ENCODE measurements around the gene S100PBP.

DNA sequence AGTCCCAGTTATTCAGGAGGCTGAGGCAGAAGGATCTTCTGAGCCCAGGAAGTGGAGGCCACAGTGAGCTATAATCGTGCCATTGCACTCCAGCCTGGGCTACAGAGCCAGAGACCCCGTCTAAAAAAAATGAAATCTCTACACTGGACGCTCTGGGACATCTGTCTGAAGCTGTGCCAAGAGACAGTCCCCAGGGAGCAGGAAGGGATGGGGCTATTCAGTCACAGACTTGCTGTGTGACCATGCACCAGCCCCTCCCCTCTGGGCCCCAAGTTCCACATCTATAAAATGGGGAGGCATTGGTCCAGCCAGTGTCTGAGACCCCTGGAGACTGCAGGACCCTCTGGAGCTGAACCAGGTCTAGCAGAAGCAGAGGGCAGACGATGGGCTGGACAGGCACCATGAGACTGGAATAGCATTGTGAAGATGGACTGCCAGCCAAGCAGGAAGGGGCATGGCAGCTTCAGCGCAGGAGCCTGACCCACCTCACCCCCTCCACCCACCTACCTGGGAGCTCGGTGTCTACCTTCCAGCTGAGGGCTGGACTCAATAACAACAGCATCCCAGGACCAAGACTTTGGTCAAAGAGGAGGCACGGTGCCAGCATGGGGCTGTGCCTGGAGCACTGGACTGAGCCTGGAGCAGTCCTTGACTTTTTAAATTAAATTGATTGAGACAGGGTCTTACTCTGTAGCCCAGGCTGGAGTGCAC, 82.3 kb downstream of the S100PBP start:
- TF ChIP-seq, protein P1, sequence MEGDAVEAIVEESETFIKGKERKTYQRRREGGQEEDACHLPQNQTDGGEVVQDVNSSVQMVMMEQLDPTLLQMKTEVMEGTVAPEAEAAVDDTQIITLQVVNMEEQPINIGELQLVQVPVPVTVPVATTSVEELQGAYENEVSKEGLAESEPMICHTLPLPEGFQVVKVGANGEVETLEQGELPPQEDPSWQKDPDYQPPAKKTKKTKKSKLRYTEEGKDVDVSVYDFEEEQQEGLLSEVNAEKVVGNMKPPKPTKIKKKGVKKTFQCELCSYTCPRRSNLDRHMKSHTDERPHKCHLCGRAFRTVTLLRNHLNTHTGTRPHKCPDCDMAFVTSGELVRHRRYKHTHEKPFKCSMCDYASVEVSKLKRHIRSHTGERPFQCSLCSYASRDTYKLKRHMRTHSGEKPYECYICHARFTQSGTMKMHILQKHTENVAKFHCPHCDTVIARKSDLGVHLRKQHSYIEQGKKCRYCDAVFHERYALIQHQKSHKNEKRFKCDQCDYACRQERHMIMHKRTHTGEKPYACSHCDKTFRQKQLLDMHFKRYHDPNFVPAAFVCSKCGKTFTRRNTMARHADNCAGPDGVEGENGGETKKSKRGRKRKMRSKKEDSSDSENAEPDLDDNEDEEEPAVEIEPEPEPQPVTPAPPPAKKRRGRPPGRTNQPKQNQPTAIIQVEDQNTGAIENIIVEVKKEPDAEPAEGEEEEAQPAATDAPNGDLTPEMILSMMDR (IDR thresholded peaks at IDR 0.05), result no peak
- no peak for TF ChIP-seq POLR2A (IDR thresholded peaks at IDR 0.05)

Measured in stomach (tissue), 4 donors.